GM12801 (cell line): Measurements from ENCODE around the gene EDARADD.

ENCODE experiments used
- TF ChIP-seq, protein P1 (sequence below): IDR thresholded peaks from one replicate; pipeline ENCODE4 v1.5.1; 2011; ENCODE audit warnings: control low read depth; ENCODE audit not compliant: insufficient read length; ENCODE audit errors: extremely low read depth

Gene EDARADD

DNA sequence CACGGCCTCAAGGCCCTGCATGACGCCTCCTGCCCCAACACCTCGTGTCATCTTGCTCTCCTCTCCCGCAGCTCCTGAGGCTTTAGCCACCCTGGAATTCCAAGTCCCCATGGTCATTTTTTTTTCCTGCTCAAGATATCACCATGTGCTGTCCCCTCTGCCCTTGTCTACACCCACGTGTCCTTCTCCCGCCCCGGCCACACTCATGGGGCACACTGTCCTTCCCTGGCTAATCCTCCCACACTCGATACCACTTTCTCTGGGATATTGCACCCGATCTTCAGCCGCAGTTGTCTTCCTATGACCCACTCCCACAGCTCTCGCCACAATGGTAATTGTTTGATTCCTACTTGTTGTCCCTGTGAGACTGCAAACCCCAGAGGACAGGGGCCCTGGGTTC is 100.0 kb downstream of the EDARADD start:
- TF ChIP-seq, protein P1, sequence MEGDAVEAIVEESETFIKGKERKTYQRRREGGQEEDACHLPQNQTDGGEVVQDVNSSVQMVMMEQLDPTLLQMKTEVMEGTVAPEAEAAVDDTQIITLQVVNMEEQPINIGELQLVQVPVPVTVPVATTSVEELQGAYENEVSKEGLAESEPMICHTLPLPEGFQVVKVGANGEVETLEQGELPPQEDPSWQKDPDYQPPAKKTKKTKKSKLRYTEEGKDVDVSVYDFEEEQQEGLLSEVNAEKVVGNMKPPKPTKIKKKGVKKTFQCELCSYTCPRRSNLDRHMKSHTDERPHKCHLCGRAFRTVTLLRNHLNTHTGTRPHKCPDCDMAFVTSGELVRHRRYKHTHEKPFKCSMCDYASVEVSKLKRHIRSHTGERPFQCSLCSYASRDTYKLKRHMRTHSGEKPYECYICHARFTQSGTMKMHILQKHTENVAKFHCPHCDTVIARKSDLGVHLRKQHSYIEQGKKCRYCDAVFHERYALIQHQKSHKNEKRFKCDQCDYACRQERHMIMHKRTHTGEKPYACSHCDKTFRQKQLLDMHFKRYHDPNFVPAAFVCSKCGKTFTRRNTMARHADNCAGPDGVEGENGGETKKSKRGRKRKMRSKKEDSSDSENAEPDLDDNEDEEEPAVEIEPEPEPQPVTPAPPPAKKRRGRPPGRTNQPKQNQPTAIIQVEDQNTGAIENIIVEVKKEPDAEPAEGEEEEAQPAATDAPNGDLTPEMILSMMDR: no peak

DNA sequence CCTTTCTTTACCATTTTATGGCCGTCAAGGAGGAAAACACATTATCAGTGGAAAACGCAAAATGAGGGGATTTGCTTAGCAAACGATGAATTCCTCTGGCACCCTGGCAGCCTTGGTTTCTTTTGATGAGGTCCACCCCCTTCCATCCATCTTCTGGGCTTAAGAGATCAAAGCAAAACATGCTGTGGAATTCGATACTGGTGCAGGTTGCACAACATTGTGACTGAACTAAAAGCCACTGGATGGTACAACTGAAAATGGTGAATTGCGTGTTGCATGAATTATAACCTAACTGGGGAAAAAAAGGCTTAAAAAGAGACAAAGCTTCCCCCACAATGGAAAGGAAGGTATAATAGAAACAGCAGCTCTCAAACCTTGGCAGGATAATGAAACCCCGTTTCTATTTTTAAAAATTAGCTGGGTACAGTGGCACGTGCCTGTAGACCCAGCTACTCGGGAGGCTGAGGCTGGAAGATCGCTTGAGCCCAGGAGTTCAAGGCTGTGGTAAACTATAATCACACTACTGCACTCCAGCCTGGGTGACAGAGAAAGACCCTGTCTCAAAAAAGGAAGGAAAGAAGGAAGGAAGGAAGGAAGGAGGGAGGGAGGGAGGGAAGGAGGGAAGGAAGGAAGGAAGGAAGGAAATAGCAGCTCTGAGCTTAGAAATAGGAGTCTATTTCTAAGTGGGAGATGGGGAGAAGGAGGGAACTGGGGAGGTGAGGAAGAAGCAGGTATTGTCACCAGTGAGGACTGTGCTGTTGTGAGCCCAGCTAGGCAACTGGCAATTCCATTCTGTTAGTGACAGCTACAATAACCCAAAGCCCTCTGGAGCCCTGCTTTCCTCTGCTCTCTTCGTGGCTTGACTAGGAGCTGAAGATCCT is 100.7 kb downstream of the EDARADD start:
- TF ChIP-seq, protein P1: no peak

DNA sequence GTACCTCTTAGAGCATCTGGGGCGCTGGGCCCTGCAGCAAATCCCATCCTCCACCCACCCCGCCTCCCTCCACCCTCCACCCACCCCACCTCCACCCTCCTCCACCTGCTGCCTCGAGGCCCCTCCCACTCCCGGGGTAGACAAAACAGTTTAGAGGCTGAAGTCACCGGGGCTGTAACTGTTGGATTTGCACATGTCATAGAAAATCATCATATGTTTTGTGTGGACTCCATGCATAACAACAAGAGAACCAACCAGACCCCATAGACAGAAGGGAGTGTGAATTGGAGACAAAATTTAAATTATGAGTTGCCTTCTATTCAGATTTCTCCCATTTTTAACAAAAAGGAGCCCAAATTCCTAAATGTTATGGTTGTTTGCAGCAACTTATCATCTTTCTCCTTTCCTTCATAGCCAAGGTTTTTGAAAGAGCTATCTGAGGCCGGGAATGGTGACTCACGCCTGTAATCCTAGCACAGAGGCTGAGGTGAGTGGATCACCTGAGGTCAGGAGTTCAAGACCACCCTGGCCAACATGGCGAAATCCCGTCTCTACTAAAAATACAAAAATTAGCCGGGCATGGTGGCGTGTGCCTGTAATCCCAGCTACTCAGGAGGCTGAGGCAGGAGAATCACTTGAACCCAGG is 101.5 kb downstream of the EDARADD start:
- TF ChIP-seq, protein P1: no peak

DNA sequence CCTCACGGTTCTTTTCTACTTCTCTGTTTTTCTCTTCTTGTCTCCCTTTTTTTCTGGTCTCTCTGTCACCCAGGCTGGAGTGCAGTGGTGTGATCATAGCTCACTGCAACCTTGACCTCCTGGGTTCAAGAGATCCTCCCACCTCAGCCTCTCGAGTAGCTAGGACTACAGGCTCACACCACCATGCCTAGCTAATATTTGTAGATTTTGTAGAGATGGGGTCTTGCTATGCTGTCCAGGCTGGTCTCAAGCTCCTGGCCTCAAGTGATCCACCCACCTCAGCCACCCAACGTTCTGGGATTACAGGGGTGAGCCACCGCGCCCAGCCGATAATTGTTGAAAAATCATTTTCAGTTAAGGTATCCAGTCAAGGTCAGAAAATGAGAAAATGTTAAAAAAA is 103.8 kb downstream of the EDARADD start:
- TF ChIP-seq, protein P1: no peak

DNA sequence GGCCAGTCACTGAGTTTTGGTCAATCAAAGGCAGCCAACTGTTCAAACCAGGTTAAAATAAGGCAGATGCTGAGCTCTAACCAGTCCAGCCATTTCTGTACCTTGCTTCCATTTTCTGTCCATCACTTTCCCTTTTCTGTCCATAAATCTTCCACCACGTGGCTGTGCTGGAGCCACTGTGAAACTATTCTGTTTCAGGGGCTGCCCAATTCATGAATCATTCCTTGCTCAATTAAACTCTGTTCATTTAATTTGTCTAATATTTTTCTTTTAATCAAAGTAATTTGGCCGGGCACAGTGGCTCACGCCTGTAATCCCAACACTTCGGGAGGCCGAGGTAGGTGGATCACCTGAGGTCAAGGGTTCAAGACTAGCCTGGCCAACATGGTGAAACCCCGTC is 107.0 kb downstream of the EDARADD start:
- TF ChIP-seq, protein P1: no peak

DNA sequence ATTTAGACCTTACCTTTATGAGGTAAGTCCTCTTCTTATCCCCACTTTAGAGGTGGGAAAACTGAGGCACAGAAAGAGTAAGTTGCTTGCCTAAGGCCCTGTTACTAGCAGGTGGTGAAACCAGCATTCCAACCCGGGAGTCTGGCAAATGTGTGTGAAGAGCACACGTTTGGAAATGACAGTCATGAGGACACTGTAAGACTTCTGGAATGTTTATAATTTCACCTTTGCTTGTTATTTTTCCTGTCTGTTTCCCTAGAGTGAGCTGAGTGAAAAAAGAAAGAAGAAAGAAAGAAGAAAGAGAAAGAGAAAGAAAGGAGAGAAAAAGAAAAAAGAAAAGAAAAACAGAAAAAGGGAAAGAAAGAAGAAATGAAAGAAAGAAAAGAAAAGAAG is 108.5 kb downstream of the EDARADD start:
- TF ChIP-seq, protein P1: no peak

DNA sequence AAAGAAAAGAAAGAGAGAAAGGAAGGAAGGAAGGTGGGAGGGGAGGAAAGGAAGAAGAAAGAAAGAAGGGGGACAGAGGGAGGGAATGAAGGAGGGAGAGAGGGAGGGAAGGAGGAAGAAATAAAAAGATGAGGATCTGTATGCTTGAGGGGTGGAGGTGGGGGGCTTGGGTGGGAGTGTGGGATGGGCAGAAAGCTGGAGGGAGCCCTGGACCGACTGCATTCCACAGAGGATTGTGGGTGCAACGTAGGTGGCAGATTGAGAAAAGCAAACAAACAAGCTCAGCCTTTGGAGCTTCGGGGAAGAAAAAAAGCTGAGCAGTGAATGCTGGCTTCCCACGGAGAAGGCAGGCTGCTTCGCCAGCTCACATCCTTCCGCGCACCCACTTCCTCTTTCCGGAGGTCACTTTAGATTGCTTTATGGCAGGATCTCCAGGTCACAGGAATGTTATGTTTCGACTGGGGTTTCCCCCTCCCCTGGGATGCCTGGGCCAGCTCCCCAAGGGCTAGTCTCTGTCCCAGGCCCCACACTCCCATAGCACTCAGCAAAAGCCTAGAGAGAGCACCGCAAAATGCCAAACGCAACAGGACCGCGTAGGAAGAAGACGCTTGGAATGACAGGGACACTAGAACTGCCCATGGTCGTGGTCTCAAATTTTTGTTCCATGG is 109.0 kb downstream of the EDARADD start:
- TF ChIP-seq, protein P1: no peak
